ENCODE data around the gene SH2D5.
A peak's percentile ranks its signal among the peaks of the same experiment; 100 is the strongest.

Gene SH2D5

GRCh38 chr1:20739225-20739624, 6.7 kb upstream of the SH2D5 start:
- no peak overlapping the region for H3K9ac ChIP-seq (ENCODE audit: low read length)
- H3K27me3 ChIP-seq (ENCODE audit: control insufficient read depth, insufficient read depth, low read length) = no peaks in the 10 kb centered on the region
- no peaks in the 10 kb centered on the region for H3K9me3 ChIP-seq (ENCODE audit: control insufficient read depth, insufficient read depth, low read depth, low read length)
- no peak overlapping the region for H3K4me3 ChIP-seq (ENCODE audit: low read depth, low read length)
- peaks cover 64% of the 10 kb centered on the region for H3K36me3 ChIP-seq (ENCODE audit: control insufficient read depth, insufficient read depth, low read length)
- H3K4me1 ChIP-seq (ENCODE audit: control insufficient read depth, insufficient read depth, low read length) = no peaks in the 10 kb centered on the region
- H3K27ac ChIP-seq (ENCODE audit: low read depth, low read length) = no peak overlapping the region

- peaks cover 32% of the 10 kb centered on the region for H3K27me3 ChIP-seq (ENCODE audit: control insufficient read depth, insufficient read depth, low read length)
- no peaks in the 10 kb centered on the region for H3K9me3 ChIP-seq (ENCODE audit: control insufficient read depth, insufficient read depth, low read depth, low read length)
- H3K27ac ChIP-seq (ENCODE audit: low read depth, low read length) = no peak overlapping the region
- H3K4me3 ChIP-seq (ENCODE audit: low read depth, low read length) = no peak overlapping the region
- H3K9ac ChIP-seq (ENCODE audit: low read length) = no peak overlapping the region
- H3K4me1 ChIP-seq (ENCODE audit: control insufficient read depth, insufficient read depth, low read length) = peaks cover 8% of the 10 kb centered on the region
- H3K36me3 ChIP-seq (ENCODE audit: control insufficient read depth, insufficient read depth, low read length) = peaks cover 30% of the 10 kb centered on the region
These were observed 3.1 kb upstream of the SH2D5 start for GRCh38 chr1:20735581-20736111.

- H3K27ac ChIP-seq (ENCODE audit: low read depth, low read length) = no peak overlapping the region
- H3K9ac ChIP-seq (ENCODE audit: low read length) = peak overlapping the region; percentile 12
- peak overlapping the region; percentile 62 for H3K4me3 ChIP-seq (ENCODE audit: low read depth, low read length)
- peaks cover 11% of the 10 kb centered on the region; the same call in 1 of the 2 replicates for H3K36me3 ChIP-seq (ENCODE audit: control insufficient read depth, insufficient read depth, low read length)
- H3K27me3 ChIP-seq (ENCODE audit: control insufficient read depth, insufficient read depth, low read length) = peaks cover 51% of the 10 kb centered on the region
- no peaks in the 10 kb centered on the region for H3K9me3 ChIP-seq (ENCODE audit: control insufficient read depth, insufficient read depth, low read depth, low read length)
- H3K4me1 ChIP-seq (ENCODE audit: control insufficient read depth, insufficient read depth, low read length) = peaks cover 24% of the 10 kb centered on the region
These were observed 965 bp upstream of the SH2D5 start for GRCh38 chr1:20733360-20733975.

GRCh38 chr1:20732071-20732587, 374 bp downstream of the SH2D5 start:
- H3K9me3 ChIP-seq (ENCODE audit: control insufficient read depth, insufficient read depth, low read depth, low read length) = no peaks in the 10 kb centered on the region
- H3K9ac ChIP-seq (ENCODE audit: low read length) = peak overlapping the region; percentile 1
- H3K4me1 ChIP-seq (ENCODE audit: control insufficient read depth, insufficient read depth, low read length) = peaks cover 35% of the 10 kb centered on the region
- no peak overlapping the region for H3K27ac ChIP-seq (ENCODE audit: low read depth, low read length)
- 0 out of 2 replicates have a peak, but pooled peaks cover under 1% of the 10 kb centered on the region for H3K36me3 ChIP-seq (ENCODE audit: control insufficient read depth, insufficient read depth, low read length)
- peaks cover 51% of the 10 kb centered on the region for H3K27me3 ChIP-seq (ENCODE audit: control insufficient read depth, insufficient read depth, low read length)
- peak overlapping the region; percentile 62 for H3K4me3 ChIP-seq (ENCODE audit: low read depth, low read length)

- Histone ChIP-seq H3K27ac (ENCODE audit: low read depth, low read length) (no peak overlapping the region), H3K9me3 (ENCODE audit: control insufficient read depth, insufficient read depth, low read depth, low read length) (no peaks in the 10 kb centered on the region), H3K9ac (ENCODE audit: low read length) (peak overlapping the region; percentile 41), H3K4me3 (ENCODE audit: low read depth, low read length) (peak overlapping the region; percentile 62), H3K36me3 (ENCODE audit: control insufficient read depth, insufficient read depth, low read length) (no peaks in the 10 kb centered on the region), H3K4me1 (ENCODE audit: control insufficient read depth, insufficient read depth, low read length) (peaks cover 35% of the 10 kb centered on the region), H3K27me3 (ENCODE audit: control insufficient read depth, insufficient read depth, low read length) (peaks cover 51% of the 10 kb centered on the region)
These were observed 1.2 kb downstream of the SH2D5 start for GRCh38 chr1:20731057-20731991.

- no peaks in the 10 kb centered on the region for H3K9me3 ChIP-seq (ENCODE audit: control insufficient read depth, insufficient read depth, low read depth, low read length)
- peaks cover 51% of the 10 kb centered on the region for H3K27me3 ChIP-seq (ENCODE audit: control insufficient read depth, insufficient read depth, low read length)
- H3K36me3 ChIP-seq (ENCODE audit: control insufficient read depth, insufficient read depth, low read length) = no peaks in the 10 kb centered on the region
- H3K27ac ChIP-seq (ENCODE audit: low read depth, low read length) = no peak overlapping the region
- H3K4me3 ChIP-seq (ENCODE audit: low read depth, low read length) = no peak overlapping the region
- peaks cover 35% of the 10 kb centered on the region for H3K4me1 ChIP-seq (ENCODE audit: control insufficient read depth, insufficient read depth, low read length)
- no peak overlapping the region for H3K9ac ChIP-seq (ENCODE audit: low read length)
These were observed 1.8 kb downstream of the SH2D5 start for GRCh38 chr1:20730690-20731056.

- Histone ChIP-seq H3K27me3 (ENCODE audit: control insufficient read depth, insufficient read depth, low read length) (peaks cover 51% of the 10 kb centered on the region), H3K9ac (ENCODE audit: low read length) (no peak overlapping the region), H3K36me3 (ENCODE audit: control insufficient read depth, insufficient read depth, low read length) (no peaks in the 10 kb centered on the region), H3K4me3 (ENCODE audit: low read depth, low read length) (peak overlapping the region; percentile 7; the same call in 1 of the 2 replicates), H3K4me1 (ENCODE audit: control insufficient read depth, insufficient read depth, low read length) (peaks cover 35% of the 10 kb centered on the region), H3K27ac (ENCODE audit: low read depth, low read length) (no peak overlapping the region), H3K9me3 (ENCODE audit: control insufficient read depth, insufficient read depth, low read depth, low read length) (no peaks in the 10 kb centered on the region)
These were observed 2.4 kb downstream of the SH2D5 start for GRCh38 chr1:20729990-20730689.

- H3K36me3 ChIP-seq (ENCODE audit: control insufficient read depth, insufficient read depth, low read length) = no peaks in the 10 kb centered on the region
- no peak overlapping the region for H3K27ac ChIP-seq (ENCODE audit: low read depth, low read length)
- no peak overlapping the region for H3K9ac ChIP-seq (ENCODE audit: low read length)
- peak overlapping the region; percentile 7; the same call in 1 of the 2 replicates for H3K4me3 ChIP-seq (ENCODE audit: low read depth, low read length)
- H3K4me1 ChIP-seq (ENCODE audit: control insufficient read depth, insufficient read depth, low read length) = peaks cover 35% of the 10 kb centered on the region
- H3K9me3 ChIP-seq (ENCODE audit: control insufficient read depth, insufficient read depth, low read depth, low read length) = no peaks in the 10 kb centered on the region
- peaks cover 51% of the 10 kb centered on the region for H3K27me3 ChIP-seq (ENCODE audit: control insufficient read depth, insufficient read depth, low read length)
These were observed 3.2 kb downstream of the SH2D5 start for GRCh38 chr1:20729155-20729931.

- H3K27ac ChIP-seq (ENCODE audit: low read depth, low read length) = no peak overlapping the region
- no peak overlapping the region for H3K9ac ChIP-seq (ENCODE audit: low read length)
- peaks cover 35% of the 10 kb centered on the region for H3K4me1 ChIP-seq (ENCODE audit: control insufficient read depth, insufficient read depth, low read length)
- H3K27me3 ChIP-seq (ENCODE audit: control insufficient read depth, insufficient read depth, low read length) = peaks cover 44% of the 10 kb centered on the region
- H3K36me3 ChIP-seq (ENCODE audit: control insufficient read depth, insufficient read depth, low read length) = no peaks in the 10 kb centered on the region
- peak overlapping the region; percentile 29 for H3K4me3 ChIP-seq (ENCODE audit: low read depth, low read length)
- no peaks in the 10 kb centered on the region for H3K9me3 ChIP-seq (ENCODE audit: control insufficient read depth, insufficient read depth, low read depth, low read length)
These were observed 3.9 kb downstream of the SH2D5 start for GRCh38 chr1:20728371-20729154.

All from HUES6 (cell line).